Neural crest cell (in vitro differentiated cells): ENCODE measurements around the gene FXYD7. TPM values are rescaled to one million over a fixed set of nuclear protein-coding genes. Genes with fewer than 3 reads are reported as not detected.

Source experiments
- DNase-seq: peaks from one replicate; pipeline ENCODE4 v3.0.0; 2021; ENCODE audit warnings: low read depth, mixed read lengths, low spot score
- H3K27ac Mint-ChIP-seq: one replicate; pipeline ENCODE4 v1.8.0; 2021; ENCODE audit warnings: mild to moderate bottlenecking, mixed read lengths; ENCODE audit not compliant: unreplicated experiment
- H3K27me3 Mint-ChIP-seq: 2 replicates; pipeline ENCODE4 v1.8.0; 2021; ENCODE audit warnings: low read depth, mild to moderate bottlenecking, mixed read lengths
- H3K36me3 Mint-ChIP-seq: 2 replicates; pipeline ENCODE4 v1.8.0; 2021; ENCODE audit warnings: low read depth, mild to moderate bottlenecking, mixed read lengths
- H3K4me1 Mint-ChIP-seq: 2 replicates; pipeline ENCODE4 v1.8.0; 2021; ENCODE audit warnings: mixed read lengths
- H3K4me3 Mint-ChIP-seq: one replicate; pipeline ENCODE4 v1.8.0; 2021; ENCODE audit warnings: mild to moderate bottlenecking, mixed read lengths
- H3K9me3 Mint-ChIP-seq: 2 replicates; pipeline ENCODE4 v1.8.0; 2021; ENCODE audit warnings: mixed read lengths
- total RNA-seq: library from RNA; stranded (reverse); gene quantifications from 2 replicates; pipeline ENCODE4 v1.2.1, GENCODE V29; 2021
- TF ChIP-seq, protein P1 (sequence below): fragments of 200-600 bp; sonication (generic); conservative IDR thresholded peaks from 2 replicates; pipeline ENCODE4 v1.5.0; 2021; ENCODE audit warnings: antibody characterized with exemption, mild to moderate bottlenecking

Gene FXYD7
- total RNA-seq, 1 donor from 2014 or later = 1.4 TPM

GRCh38 chr19:35132254-35132653 is 10.8 kb upstream of the FXYD7 start:
- Mint-ChIP-seq H3K9me3 (peaks cover 12% of the 10 kb centered on the region), H3K36me3 (peaks cover 8% of the 10 kb centered on the region), H3K27me3 (no peaks in the 10 kb centered on the region), H3K4me1 (peaks cover 43% of the 10 kb centered on the region), H3K4me3 (no peak overlapping the region), H3K27ac (peak overlapping the region; percentile 0)
- TF ChIP-seq, protein P1, sequence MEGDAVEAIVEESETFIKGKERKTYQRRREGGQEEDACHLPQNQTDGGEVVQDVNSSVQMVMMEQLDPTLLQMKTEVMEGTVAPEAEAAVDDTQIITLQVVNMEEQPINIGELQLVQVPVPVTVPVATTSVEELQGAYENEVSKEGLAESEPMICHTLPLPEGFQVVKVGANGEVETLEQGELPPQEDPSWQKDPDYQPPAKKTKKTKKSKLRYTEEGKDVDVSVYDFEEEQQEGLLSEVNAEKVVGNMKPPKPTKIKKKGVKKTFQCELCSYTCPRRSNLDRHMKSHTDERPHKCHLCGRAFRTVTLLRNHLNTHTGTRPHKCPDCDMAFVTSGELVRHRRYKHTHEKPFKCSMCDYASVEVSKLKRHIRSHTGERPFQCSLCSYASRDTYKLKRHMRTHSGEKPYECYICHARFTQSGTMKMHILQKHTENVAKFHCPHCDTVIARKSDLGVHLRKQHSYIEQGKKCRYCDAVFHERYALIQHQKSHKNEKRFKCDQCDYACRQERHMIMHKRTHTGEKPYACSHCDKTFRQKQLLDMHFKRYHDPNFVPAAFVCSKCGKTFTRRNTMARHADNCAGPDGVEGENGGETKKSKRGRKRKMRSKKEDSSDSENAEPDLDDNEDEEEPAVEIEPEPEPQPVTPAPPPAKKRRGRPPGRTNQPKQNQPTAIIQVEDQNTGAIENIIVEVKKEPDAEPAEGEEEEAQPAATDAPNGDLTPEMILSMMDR = no peak
- no peak for DNase-seq

DNA sequence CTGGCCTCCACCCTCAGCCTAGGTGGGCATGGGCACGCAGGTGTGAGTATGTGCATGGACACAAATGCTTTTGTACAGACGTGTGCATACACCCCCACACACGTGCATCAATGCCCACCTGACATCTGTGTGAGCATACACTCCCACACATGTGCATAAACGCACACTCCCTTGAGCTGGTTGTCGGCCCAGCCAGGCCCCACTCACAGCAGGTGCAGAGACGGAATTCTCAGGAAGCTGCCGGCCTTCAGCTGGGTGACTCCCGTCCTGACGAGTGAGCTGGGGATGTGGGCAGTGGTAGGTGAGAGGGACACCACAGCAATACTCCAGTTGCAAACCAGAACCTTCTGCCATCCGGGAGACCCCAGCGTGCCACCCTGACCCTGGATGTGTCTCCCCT is 9.2 kb upstream of the FXYD7 start:
- TF ChIP-seq, protein P1 = no peak

GRCh38 chr19:35134601-35135242 is 8.3 kb upstream of the FXYD7 start, which contains the start of gene LGI4:
Gene LGI4 (minus strand): TSS chr19:35135059. CDS start chr19:35134680, 379 bp downstream.
- Mint-ChIP-seq H3K4me1 (peaks cover 57% of the 10 kb centered on the region), H3K9me3 (peaks cover 12% of the 10 kb centered on the region), H3K27me3 (peaks cover 3% of the 10 kb centered on the region), H3K4me3 (peak within 1 kb of the TSS; percentile 81), H3K27ac (peak within 1 kb of the TSS; percentile 70), H3K36me3 (peaks cover 8% of the 10 kb centered on the region)
- TF ChIP-seq, protein P1 = no peak
- no peak for DNase-seq

More for the DNA sequence above, 9.2 kb upstream of the FXYD7 start:
- Mint-ChIP-seq H3K9me3 (peaks cover 12% of the 10 kb centered on the region), H3K4me1 (peaks cover 54% of the 10 kb centered on the region), H3K4me3 (no peak overlapping the region), H3K27me3 (no peaks in the 10 kb centered on the region), H3K27ac (no peak overlapping the region), H3K36me3 (peaks cover 8% of the 10 kb centered on the region)
- DNase-seq = no peak

- peak; percentile 94 for DNase-seq
- H3K36me3 Mint-ChIP-seq = peaks cover 8% of the 10 kb centered on the region
- H3K27ac Mint-ChIP-seq = peak overlapping the region; percentile 70
- H3K4me1 Mint-ChIP-seq = peaks cover 58% of the 10 kb centered on the region
- TF ChIP-seq, protein P1 = peak; percentile 93
- peaks cover 12% of the 10 kb centered on the region for H3K9me3 Mint-ChIP-seq
- H3K4me3 Mint-ChIP-seq = peak overlapping the region; percentile 81
- H3K27me3 Mint-ChIP-seq = peaks cover 3% of the 10 kb centered on the region
These were observed 7.6 kb upstream of the FXYD7 start for GRCh38 chr19:35135389-35135909.

DNA sequence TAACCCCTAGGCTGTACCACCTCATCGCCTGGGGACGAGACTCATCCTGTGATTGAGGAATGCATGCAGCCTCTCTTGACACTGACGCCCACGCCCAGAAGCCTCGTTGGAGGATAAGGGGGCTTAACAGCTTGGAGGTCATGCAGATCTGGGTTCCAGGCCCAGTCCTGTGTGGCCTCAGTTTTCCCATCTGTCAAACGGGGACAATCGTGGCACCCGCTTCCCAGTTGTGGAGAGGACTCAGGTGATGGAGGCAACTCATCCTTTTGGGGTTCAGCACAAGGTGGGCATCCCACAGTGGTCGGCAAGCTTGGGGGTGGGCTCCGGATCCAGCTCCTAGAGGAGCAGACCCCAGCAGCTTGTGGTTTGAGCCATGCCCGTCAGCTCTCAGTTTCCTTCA is 6.8 kb upstream of the FXYD7 start:
- no peak overlapping the region for H3K27ac Mint-ChIP-seq
- no peak overlapping the region for H3K4me3 Mint-ChIP-seq
- H3K27me3 Mint-ChIP-seq = peaks cover 7% of the 10 kb centered on the region
- peaks cover 65% of the 10 kb centered on the region for H3K4me1 Mint-ChIP-seq
- peaks cover 12% of the 10 kb centered on the region for H3K9me3 Mint-ChIP-seq
- TF ChIP-seq, protein P1 = no peak
- DNase-seq = no peak
- H3K36me3 Mint-ChIP-seq = peaks cover 8% of the 10 kb centered on the region
